ENCODE data around the gene POLR2F.

- TF ChIP-seq, protein P1, sequence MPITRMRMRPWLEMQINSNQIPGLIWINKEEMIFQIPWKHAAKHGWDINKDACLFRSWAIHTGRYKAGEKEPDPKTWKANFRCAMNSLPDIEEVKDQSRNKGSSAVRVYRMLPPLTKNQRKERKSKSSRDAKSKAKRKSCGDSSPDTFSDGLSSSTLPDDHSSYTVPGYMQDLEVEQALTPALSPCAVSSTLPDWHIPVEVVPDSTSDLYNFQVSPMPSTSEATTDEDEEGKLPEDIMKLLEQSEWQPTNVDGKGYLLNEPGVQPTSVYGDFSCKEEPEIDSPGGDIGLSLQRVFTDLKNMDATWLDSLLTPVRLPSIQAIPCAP (CRISPR knock-in tag; IDR thresholded peaks at IDR 0.05): no peak
- TF ChIP-seq, protein P2, sequence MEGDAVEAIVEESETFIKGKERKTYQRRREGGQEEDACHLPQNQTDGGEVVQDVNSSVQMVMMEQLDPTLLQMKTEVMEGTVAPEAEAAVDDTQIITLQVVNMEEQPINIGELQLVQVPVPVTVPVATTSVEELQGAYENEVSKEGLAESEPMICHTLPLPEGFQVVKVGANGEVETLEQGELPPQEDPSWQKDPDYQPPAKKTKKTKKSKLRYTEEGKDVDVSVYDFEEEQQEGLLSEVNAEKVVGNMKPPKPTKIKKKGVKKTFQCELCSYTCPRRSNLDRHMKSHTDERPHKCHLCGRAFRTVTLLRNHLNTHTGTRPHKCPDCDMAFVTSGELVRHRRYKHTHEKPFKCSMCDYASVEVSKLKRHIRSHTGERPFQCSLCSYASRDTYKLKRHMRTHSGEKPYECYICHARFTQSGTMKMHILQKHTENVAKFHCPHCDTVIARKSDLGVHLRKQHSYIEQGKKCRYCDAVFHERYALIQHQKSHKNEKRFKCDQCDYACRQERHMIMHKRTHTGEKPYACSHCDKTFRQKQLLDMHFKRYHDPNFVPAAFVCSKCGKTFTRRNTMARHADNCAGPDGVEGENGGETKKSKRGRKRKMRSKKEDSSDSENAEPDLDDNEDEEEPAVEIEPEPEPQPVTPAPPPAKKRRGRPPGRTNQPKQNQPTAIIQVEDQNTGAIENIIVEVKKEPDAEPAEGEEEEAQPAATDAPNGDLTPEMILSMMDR (IDR thresholded peaks at IDR 0.05): no peak
- no peak for TF ChIP-seq ARID4B (CRISPR knock-in tag; IDR thresholded peaks at IDR 0.05; ENCODE audit: borderline replicate concordance)
- TF ChIP-seq ZNF121 (CRISPR knock-in tag; IDR thresholded peaks at IDR 0.05): no peak
- no peak for TF ChIP-seq ZNF232 (CRISPR knock-in tag; IDR thresholded peaks at IDR 0.05)
- TF ChIP-seq CREM (CRISPR knock-in tag; IDR thresholded peaks at IDR 0.05): no peak
- no peak for TF ChIP-seq TEAD4 (CRISPR knock-in tag; IDR thresholded peaks at IDR 0.05)
- no peak for TF ChIP-seq IRF2 (CRISPR knock-in tag; IDR thresholded peaks at IDR 0.05; ENCODE audit: borderline replicate concordance, low read depth)
- TF ChIP-seq NFYB (CRISPR knock-in tag; conservative IDR thresholded peaks at IDR 0.05; ENCODE audit: low read depth): no peak
These were observed 53.4 kb downstream of the POLR2F start for GRCh38 chr22:38006906-38007305.

Data from WTC11 (cell line).